Measurements from ENCODE around the gene GGCT.

GGCT gene

GRCh38 chr7:30466266-30466665, 38.4 kb downstream of the GGCT start:
- Histone ChIP-seq H3K9ac (no peak overlapping the region), H3K27ac (peak overlapping the region; percentile 66), H3K4me2 (ENCODE audit: low read length) (no peak overlapping the region), H3K4me3 (ENCODE audit: low read depth, low read length) (no peak overlapping the region), H3K27me3 (ENCODE audit: control insufficient read depth, insufficient read depth, low read length) (no peaks in the 10 kb centered on the region), H3K79me2 (peaks cover 4% of the 10 kb centered on the region), H3K9me3 (ENCODE audit: control insufficient read depth, low read length) (no peaks in the 10 kb centered on the region), H3K4me1 (peaks cover 51% of the 10 kb centered on the region), H3K36me3 (ENCODE audit: control insufficient read depth, insufficient read depth, low read length) (no peaks in the 10 kb centered on the region), H2AFZ (peak overlapping the region; percentile 38)
- no peak for TF ChIP-seq CTCF (IDR thresholded peaks at IDR 0.05)

- no peak overlapping the region for H3K4me3 ChIP-seq (ENCODE audit: low read depth, low read length)
- H3K27me3 ChIP-seq (ENCODE audit: control insufficient read depth, insufficient read depth, low read length), result no peaks in the 10 kb centered on the region
- H3K4me1 ChIP-seq, result peaks cover 46% of the 10 kb centered on the region
- H3K9me3 ChIP-seq (ENCODE audit: control insufficient read depth, low read length), result no peaks in the 10 kb centered on the region
- no peak overlapping the region for H3K9ac ChIP-seq
- no peak overlapping the region for H3K4me2 ChIP-seq (ENCODE audit: low read length)
- H2AFZ ChIP-seq, result peak overlapping the region; percentile 38
- H3K27ac ChIP-seq, result peak overlapping the region; percentile 66
- no peak for TF ChIP-seq CTCF (IDR thresholded peaks at IDR 0.05)
- H3K79me2 ChIP-seq, result peaks cover 4% of the 10 kb centered on the region
- H3K36me3 ChIP-seq (ENCODE audit: control insufficient read depth, insufficient read depth, low read length), result no peaks in the 10 kb centered on the region
Observed at GRCh38 chr7:30465811-30466180, 38.8 kb downstream of the GGCT start.

- no peak overlapping the region for H3K4me3 ChIP-seq (ENCODE audit: low read depth, low read length)
- TF ChIP-seq CTCF (IDR thresholded peaks at IDR 0.05), result no peak
- H3K9me3 ChIP-seq (ENCODE audit: control insufficient read depth, low read length), result no peaks in the 10 kb centered on the region
- H3K27me3 ChIP-seq (ENCODE audit: control insufficient read depth, insufficient read depth, low read length), result no peaks in the 10 kb centered on the region
- H3K79me2 ChIP-seq, result peaks cover 4% of the 10 kb centered on the region
- no peak overlapping the region for H3K9ac ChIP-seq
- no peak overlapping the region for H3K4me2 ChIP-seq (ENCODE audit: low read length)
- H3K4me1 ChIP-seq, result peaks cover 40% of the 10 kb centered on the region
- peak overlapping the region; percentile 3 for H2AFZ ChIP-seq
- H3K36me3 ChIP-seq (ENCODE audit: control insufficient read depth, insufficient read depth, low read length), result no peaks in the 10 kb centered on the region
- peak overlapping the region; percentile 66 for H3K27ac ChIP-seq
Observed at GRCh38 chr7:30465046-30465810, 39.4 kb downstream of the GGCT start.

GRCh38 chr7:30464231-30464671, 40.4 kb downstream of the GGCT start:
- Histone ChIP-seq H3K9ac (no peak overlapping the region), H3K36me3 (ENCODE audit: control insufficient read depth, insufficient read depth, low read length) (no peaks in the 10 kb centered on the region), H3K4me2 (ENCODE audit: low read length) (no peak overlapping the region), H3K9me3 (ENCODE audit: control insufficient read depth, low read length) (no peaks in the 10 kb centered on the region), H3K4me1 (peaks cover 33% of the 10 kb centered on the region), H2AFZ (peak overlapping the region; percentile 76), H3K4me3 (ENCODE audit: low read depth, low read length) (no peak overlapping the region), H3K79me2 (peaks cover 4% of the 10 kb centered on the region), H3K27ac (peak overlapping the region; percentile 66), H3K27me3 (ENCODE audit: control insufficient read depth, insufficient read depth, low read length) (no peaks in the 10 kb centered on the region)
- TF ChIP-seq CTCF (IDR thresholded peaks at IDR 0.05), result no peak
